Limb (tissue), 2 donors: Measurements from ENCODE around the gene ASTN2.
"Not testable (repeated sequence)": the region's sequence is repeated elsewhere in the genome, so short reads cannot be mapped to it uniquely, and the experiment has no call there.

Source experiments
- DNase-seq, 2 donors: peaks; one replicate each; pipeline ENCODE4 v3.0.0-alpha.2; 2016; ENCODE audit errors: extremely low spot score in 2 of 2

Gene ASTN2

GRCh38 chr9:117076571-117077290, 338.1 kb downstream of the ASTN2 start:
- DNase-seq, result no peak

GRCh38 chr9:117075636-117076035, 339.2 kb downstream of the ASTN2 start:
- DNase-seq, result no peak

GRCh38 chr9:117074784-117075520, 339.9 kb downstream of the ASTN2 start:
- peak in 1 of 2 donors; percentile 38 for DNase-seq

DNA sequence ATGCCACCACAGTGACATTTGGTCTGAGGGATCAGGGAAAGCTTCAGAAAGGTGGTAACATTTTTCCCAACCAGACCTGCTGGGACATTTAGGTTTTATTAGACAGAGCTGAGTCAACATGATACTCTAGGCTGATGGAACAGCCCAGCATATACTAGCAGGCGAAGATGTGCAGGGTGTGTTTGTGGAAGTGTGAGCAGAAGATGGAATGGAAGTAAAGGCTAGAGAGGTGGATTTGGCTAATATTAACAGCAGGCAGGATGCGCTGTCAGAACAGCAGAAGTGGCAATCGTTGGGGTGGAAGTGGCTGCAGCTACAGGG, 340.6 kb downstream of the ASTN2 start:
- DNase-seq, result no peak

- DNase-seq, result peak in 1 of 2 donors; percentile 58
Measured at GRCh38 chr9:117073539-117074341, 341.1 kb downstream of the ASTN2 start.

DNA sequence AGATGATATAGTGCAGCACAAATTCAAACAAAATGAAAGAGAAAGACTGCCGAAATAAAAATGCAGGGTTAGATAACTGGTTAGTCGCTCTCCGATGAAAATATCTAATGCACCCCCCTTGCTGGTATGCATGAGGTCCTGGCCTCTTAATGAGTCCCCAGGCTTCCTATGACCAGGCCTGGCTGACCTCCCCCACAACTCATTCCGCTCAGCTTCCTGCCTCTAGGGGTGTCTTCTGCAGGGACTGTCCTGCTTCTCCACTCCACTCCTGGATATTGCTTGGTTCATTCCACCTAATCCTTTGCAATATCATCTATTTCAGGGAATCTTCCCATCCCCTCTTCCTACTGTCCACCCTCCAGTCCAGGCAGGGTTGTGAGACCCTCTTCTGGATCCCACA, 341.8 kb downstream of the ASTN2 start:
- no peak for DNase-seq

GRCh38 chr9:117072216-117072615, 342.6 kb downstream of the ASTN2 start:
- DNase-seq, result no peak

GRCh38 chr9:117071673-117072207, 343.1 kb downstream of the ASTN2 start:
- not testable (repeated sequence) for DNase-seq

DNA sequence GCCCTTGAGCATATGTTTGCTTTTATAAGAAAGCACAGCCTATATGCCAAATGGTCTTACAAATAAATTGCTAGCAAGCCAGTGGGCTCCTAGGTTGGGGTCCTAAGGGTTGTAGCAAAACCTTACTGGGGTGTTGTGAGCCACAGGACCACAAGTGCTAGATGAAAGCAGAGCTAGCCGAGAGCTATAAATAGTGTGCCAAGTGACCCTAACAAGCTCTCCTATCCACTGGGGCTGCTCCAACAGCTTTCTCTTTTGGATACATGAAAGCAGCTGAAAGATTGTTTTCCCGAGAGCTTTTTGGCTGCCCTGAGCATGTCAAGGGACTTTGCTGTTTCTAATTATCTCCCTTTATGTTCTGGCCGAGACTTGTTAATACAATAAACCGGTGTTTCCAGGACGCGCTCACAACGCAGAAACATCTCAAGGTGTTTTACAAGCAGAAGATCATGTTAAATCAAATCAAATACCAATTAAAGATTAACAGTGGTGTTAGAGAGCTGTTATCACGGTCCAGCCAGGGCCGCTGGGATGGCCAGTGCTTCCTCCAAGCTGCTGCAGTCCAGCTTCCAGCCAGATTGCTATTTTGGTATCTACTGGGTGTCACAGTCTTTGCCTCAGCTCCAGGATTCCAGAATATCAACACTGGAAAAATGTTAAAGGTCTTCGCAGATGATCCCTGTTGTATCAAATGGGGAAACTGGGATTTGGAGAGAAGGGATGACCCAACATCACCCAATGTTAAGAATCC, 351.0 kb downstream of the ASTN2 start:
- no peak for DNase-seq

DNA sequence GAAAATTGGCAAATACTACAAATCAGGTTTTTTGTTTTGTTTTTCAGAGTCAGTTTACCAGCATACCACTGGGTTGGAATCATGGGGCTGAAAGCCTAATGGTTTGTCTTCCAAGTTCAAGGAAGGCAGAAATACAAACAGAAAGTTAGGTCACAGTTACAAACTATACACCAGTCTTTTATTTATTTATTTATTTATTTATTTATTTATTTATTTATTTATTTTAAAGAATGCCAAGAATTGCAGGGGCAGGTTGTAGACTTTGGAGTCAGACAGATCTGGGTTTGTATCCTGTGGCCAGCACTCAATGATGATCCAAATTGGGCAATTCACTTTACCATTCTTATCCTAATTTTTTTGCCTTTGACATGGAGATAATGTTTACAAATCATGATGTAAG, 353.9 kb downstream of the ASTN2 start:
- DNase-seq, result no peak

DNA sequence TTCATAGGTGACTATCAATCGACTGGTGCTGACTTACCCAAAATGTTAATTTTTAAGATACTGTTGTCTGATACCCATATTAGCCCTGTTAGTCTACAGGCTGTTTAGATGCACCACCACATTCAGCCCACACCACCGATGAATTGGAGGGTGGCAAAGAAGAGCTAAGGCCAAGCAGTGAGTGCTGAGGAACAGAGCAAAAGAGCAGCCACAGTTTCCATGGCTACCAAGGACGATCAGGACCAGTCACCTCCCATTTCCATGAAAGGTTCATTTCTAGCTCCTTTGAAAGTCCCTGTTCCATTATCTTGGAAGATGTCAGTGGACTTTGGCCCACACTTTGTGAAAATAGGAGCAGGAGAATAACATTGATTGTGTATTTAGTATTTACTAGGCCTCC, 364.9 kb downstream of the ASTN2 start:
- DNase-seq, result no peak

DNA sequence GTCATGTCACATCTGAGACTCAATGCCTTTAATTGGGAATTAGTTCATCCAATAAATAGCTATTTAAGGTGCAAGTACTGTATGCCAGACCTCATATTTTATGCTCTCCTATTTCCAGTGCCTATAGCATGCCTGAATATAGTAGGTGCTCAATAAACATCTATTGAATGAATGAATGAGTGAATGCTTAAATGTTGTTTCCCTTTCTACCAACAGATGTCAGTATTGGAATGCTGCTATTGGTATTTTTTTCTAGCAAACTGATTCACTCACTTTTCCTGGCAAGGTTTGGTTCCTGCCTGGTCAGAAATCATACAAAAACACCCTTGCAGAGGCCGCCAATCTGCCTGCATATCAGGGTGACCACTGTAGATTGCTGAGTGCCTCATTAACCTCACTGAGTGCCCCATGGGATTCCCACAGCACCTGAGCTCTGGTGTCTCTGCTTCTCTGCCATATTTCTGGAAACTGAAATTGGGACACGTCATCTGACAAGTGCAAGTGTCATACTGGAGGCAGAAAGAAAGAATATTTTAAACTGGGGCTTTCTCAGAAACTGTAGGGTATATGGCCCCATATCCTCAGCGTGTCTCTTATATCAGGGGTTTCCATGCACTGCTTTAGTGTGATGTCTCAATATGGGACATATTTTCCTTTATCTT, 368.1 kb downstream of the ASTN2 start:
- no peak for DNase-seq

- no peak for DNase-seq
Measured at GRCh38 chr9:117044241-117044640, 370.6 kb downstream of the ASTN2 start.

DNA sequence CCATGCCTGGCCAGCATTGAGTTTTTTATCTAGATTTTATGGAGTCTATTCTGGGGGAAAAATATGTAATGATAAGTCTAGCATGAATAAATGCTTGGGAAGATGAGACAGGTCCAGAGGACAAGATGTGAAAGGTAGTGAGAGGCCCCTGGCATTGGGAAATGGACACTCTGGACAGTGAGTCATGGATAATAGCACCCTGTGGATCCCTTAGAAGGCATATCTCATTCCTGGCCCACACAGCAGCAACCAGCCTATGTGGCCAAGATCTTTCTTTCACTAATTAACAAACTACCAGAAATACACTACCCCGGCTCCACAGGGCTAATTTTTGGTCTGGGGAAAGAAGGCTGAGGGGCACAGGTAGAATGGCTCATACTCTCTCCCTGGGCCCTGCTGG, 371.7 kb downstream of the ASTN2 start:
- no peak for DNase-seq

GRCh38 chr9:117035546-117035945, 379.3 kb downstream of the ASTN2 start:
- DNase-seq, result no peak

GRCh38 chr9:117034866-117035265, 380.0 kb downstream of the ASTN2 start:
- peak in 1 of 2 donors; percentile 45 for DNase-seq

DNA sequence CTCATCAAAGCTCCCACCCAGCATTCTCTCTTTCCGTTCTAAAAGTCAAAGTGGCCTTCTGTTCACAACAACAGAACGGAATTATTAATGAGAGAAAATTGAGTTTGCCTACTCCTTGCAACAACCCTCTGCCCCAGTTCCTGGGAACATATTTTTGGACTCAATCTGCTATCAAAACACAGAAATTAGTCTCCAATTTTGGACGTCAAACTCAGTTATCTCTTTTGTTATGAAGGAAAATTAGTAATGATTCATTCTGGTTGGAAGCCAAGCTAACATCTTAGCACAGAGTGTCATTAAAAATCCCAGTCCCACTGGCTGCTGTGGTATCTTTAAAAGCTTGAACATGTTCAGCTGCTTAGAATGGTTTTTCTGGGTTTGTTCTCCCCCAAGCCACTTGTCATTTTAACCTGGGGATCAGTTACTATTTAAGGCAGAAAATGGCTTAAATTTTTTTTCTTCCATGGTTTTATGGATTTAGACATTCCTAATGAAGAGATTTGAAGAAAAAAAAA, 384.5 kb downstream of the ASTN2 start:
- DNase-seq, result no peak

DNA sequence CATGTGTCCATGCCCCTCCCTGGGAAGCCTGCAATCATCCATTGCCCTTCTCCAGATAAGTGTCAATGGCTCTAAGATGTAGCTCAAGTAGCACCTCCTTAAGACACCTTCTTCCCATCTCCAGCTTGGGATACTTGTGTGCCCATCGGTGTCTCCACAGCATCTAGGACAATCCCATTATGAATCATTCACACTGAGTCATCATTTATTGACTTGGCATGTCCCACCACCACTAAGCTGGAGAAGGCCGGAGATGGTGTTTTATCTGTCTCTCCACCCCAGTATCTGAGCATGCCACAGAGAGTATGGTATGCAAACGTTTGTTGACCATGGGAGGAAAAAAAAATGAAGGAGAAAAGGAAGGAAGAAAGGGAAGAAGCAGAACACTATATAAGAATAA, 385.5 kb downstream of the ASTN2 start:
- DNase-seq, result no peak

DNA sequence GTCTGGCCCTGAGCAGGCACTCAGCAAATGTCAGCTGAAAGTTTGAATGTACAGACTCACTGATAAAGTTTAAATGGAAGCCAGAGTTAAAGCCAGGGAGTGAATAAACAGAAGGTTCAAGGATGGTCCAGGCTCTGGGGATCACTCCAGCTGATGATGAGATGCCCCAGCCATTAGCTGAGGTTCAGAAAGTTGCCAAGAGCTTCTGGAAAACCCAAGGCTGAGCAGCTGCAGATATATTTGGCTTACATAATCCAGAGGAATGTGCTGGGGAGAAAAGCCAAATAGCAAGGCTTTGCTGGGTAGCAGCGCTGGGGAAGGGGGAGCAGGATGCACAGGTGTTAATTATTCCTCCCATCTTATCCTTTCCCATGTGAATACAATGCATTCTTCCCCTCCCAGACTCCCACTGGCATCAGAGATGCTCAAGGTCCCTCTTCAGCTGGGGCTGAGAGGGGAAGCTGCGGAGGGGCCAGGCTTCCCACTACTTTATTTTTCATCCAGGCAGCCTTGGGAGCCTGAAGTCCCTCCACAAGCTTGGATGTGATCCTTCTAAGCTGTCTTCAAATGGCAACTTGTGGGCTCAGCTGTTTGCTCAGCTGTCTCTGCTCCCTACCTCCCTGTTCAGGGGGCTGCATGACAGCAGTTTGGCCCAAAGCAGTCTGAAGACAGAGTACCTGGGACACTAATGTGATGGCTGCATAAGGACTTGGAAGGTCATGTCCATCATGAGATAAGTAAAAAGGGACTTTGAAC, 386.6 kb downstream of the ASTN2 start:
- peak; percentile 29 to 62 for DNase-seq

- no peak for DNase-seq
Measured at GRCh38 chr9:117021906-117022305, 393.0 kb downstream of the ASTN2 start.
